Hepatocyte (in vitro differentiated cells): ENCODE results near the gene ECT2.

Experiments
- EZH2 ChIP-seq: fragments of 200-600 bp; sonication (generic); IDR thresholded peaks from 2 replicates; pipeline ENCODE4 v1.6.1; 2016; ENCODE audit warnings: antibody characterized with exemption, mild to moderate bottlenecking, borderline replicate concordance
- TF ChIP-seq, protein P1 (sequence below): fragments of 200-600 bp; sonication (generic); IDR thresholded peaks from 2 replicates; pipeline ENCODE4 v1.5.1; 2016; ENCODE audit warnings: antibody characterized with exemption, mild to moderate bottlenecking; ENCODE audit not compliant: poor library complexity

DNA sequence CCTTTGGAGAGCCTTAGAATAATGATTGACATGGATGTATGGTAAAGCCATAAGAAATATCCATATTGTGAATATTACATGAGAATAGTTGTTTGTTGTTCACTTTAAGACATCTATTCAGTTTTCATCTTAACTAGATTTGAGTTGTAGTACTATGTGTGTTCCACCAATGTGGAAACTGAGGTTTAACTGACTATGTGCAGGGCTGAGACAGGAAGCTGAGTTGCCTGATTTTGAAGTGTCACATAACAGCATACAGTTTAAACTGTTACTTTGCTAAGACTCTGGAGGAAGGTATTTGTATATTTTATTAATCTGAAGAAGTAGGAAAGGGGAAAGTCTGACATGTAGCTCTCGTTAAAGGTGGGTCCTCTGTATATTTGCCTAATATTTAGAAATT, 2.1 kb downstream of the ECT2 start:
- TF ChIP-seq, protein P1, sequence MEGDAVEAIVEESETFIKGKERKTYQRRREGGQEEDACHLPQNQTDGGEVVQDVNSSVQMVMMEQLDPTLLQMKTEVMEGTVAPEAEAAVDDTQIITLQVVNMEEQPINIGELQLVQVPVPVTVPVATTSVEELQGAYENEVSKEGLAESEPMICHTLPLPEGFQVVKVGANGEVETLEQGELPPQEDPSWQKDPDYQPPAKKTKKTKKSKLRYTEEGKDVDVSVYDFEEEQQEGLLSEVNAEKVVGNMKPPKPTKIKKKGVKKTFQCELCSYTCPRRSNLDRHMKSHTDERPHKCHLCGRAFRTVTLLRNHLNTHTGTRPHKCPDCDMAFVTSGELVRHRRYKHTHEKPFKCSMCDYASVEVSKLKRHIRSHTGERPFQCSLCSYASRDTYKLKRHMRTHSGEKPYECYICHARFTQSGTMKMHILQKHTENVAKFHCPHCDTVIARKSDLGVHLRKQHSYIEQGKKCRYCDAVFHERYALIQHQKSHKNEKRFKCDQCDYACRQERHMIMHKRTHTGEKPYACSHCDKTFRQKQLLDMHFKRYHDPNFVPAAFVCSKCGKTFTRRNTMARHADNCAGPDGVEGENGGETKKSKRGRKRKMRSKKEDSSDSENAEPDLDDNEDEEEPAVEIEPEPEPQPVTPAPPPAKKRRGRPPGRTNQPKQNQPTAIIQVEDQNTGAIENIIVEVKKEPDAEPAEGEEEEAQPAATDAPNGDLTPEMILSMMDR = no peak
- no peak for TF ChIP-seq EZH2
